HepG2 (cell line): ENCODE results near the gene SNX9. TPM values are rescaled to one million over a fixed set of nuclear protein-coding genes. Genes with fewer than 3 reads are reported as not detected.

Experiments used
- CBFB ChIP-seq: sonication (generic); formaldehyde crosslinking; IDR thresholded peaks from 2 replicates; pipeline ENCODE4 v1.4.0; 2020; ENCODE audit warnings: missing genetic modification reagents
- DMAP1 ChIP-seq: IDR thresholded peaks from 2 replicates; pipeline ENCODE4 v1.6.1; 2016
- EED ChIP-seq: sonication (generic); formaldehyde crosslinking; IDR thresholded peaks from 2 replicates; pipeline ENCODE4 v1.5.0; 2020; ENCODE audit warnings: mild to moderate bottlenecking, missing genetic modification reagents
- GABPB1 ChIP-seq: IDR thresholded peaks from 2 replicates; pipeline ENCODE4 v1.6.1; 2016; ENCODE audit warnings: mild to moderate bottlenecking, missing genetic modification reagents, moderate library complexity, missing compliant biosample characterization
- HOXD1 ChIP-seq: sonication (generic); formaldehyde crosslinking; IDR thresholded peaks from 2 replicates; pipeline ENCODE4 v1.5.0; 2020; ENCODE audit warnings: missing genetic modification reagents
- KAT8 ChIP-seq: IDR thresholded peaks from 2 replicates; pipeline ENCODE4 v1.6.1; 2016; ENCODE audit warnings: missing genetic modification reagents, missing compliant biosample characterization
- MEIS1 ChIP-seq: sonication (generic); formaldehyde crosslinking; IDR thresholded peaks from 2 replicates; pipeline ENCODE4 v1.9.0; 2021; ENCODE audit warnings: mild to moderate bottlenecking, missing genetic modification reagents, moderate library complexity, borderline replicate concordance
- MTA3 ChIP-seq: sonication (generic); formaldehyde crosslinking; IDR thresholded peaks from 2 replicates; pipeline ENCODE4 v1.4.0; 2020; ENCODE audit warnings: missing genetic modification reagents
- NR2F6 ChIP-seq, 2 experiments: IDR thresholded peaks; 2 replicates each; pipeline ENCODE4 v1.6.1; 2016; ENCODE audit warnings: antibody characterized with exemption in 1 of 2, mild to moderate bottlenecking in 1 of 2
- RFXAP ChIP-seq: sonication (generic); formaldehyde crosslinking; IDR thresholded peaks from 2 replicates; pipeline ENCODE4 v1.4.0; 2020; ENCODE audit warnings: missing genetic modification reagents, borderline replicate concordance
- SMAD9 ChIP-seq: sonication (generic); formaldehyde crosslinking; IDR thresholded peaks from 2 replicates; pipeline ENCODE4 v1.5.1; 2020; ENCODE audit warnings: mild to moderate bottlenecking, missing genetic modification reagents
- SMARCE1 ChIP-seq: fragments of 450-650 bp; IDR thresholded peaks from 2 replicates; pipeline ENCODE4 v1.6.1; 2017; ENCODE audit warnings: borderline replicate concordance
- SP1 ChIP-seq, 2 experiments: fragments of 450-650 bp in 1 of 2; sonication (generic) in 1 of 2; formaldehyde crosslinking in 1 of 2; IDR thresholded peaks; 2 replicates each; pipeline versions ENCODE4 v1.4.0 to v1.6.1; 2016 to 2020; ENCODE audit warnings: missing genetic modification reagents in 1 of 2
- SP140L ChIP-seq: sonication (generic); formaldehyde crosslinking; IDR thresholded peaks from 2 replicates; pipeline ENCODE4 v1.4.0; 2020; ENCODE audit warnings: missing genetic modification reagents, borderline replicate concordance
- ZBTB3 ChIP-seq: sonication (generic); formaldehyde crosslinking; IDR thresholded peaks from 2 replicates; pipeline ENCODE4 v1.4.0; 2020; ENCODE audit warnings: low read depth, mild to moderate bottlenecking, moderate library complexity, missing genetic modification reagents, borderline replicate concordance
- ZFAT ChIP-seq: sonication (generic); formaldehyde crosslinking; conservative IDR thresholded peaks from 2 replicates; pipeline ENCODE4 v1.8.1; 2023; ENCODE audit warnings: missing genetic modification reagents, inconsistent platforms
- ZNF274 ChIP-seq: sonication (generic); formaldehyde crosslinking; IDR thresholded peaks from 2 replicates; pipeline ENCODE4 v1.5.1; 2020; ENCODE audit warnings: mild to moderate bottlenecking, missing genetic modification reagents
- ZNF652 ChIP-seq: IDR thresholded peaks from 2 replicates; pipeline ENCODE4 v1.6.1; 2016; ENCODE audit warnings: low read depth, borderline replicate concordance
- ZNF777 ChIP-seq: sonication (generic); formaldehyde crosslinking; IDR thresholded peaks from 2 replicates; pipeline ENCODE4 v1.4.0; 2020; ENCODE audit warnings: missing genetic modification reagents
- ZNF878 ChIP-seq: sonication (generic); formaldehyde crosslinking; IDR thresholded peaks from 2 replicates; pipeline ENCODE4 v1.8.1; 2023; ENCODE audit warnings: mild to moderate bottlenecking, missing genetic modification reagents, moderate library complexity
- ZSCAN20 ChIP-seq: sonication (generic); formaldehyde crosslinking; IDR thresholded peaks from 2 replicates; pipeline ENCODE4 v1.4.0; 2020; ENCODE audit warnings: missing genetic modification reagents, mild to moderate bottlenecking, borderline replicate concordance
- ZSCAN9 ChIP-seq: IDR thresholded peaks from 2 replicates; pipeline ENCODE4 v1.6.1; 2016; ENCODE audit warnings: borderline replicate concordance
- polyA plus RNA-seq, 8 experiments: library from polyadenylated mRNA; depleted of rRNA in 3 of 8; stranded (reverse) in 7 of 8; unstranded in 1 of 8; fragments of >200 nt; fragmentation: Illumina TruSeq in 4 of 8; extraction: Trizol in 4 of 8; gene quantifications; 2 replicates each; pipeline versions ENCODE4 v1.2.1 to v1.2.3, GENCODE V29; 2011 to 2016; ENCODE audit warnings: low read depth in 4 of 8, missing spikeins in 1 of 8, mixed read lengths in 1 of 8; ENCODE audit not compliant: insufficient read depth in 1 of 8
- total RNA-seq, 5 experiments: library from RNA; depleted of rRNA; stranded (reverse); fragments of >200 nt; fragmentation: Illumina TruSeq; extraction: Trizol; gene quantifications; 2 replicates each; pipeline ENCODE4 v1.2.3, GENCODE V29; 2016; ENCODE audit warnings: low read depth in 1 of 5
- TF ChIP-seq, protein P1 (sequence below), 2 experiments: sonication (generic) in 1 of 2; formaldehyde crosslinking in 1 of 2; IDR thresholded peaks; 2 replicates each; pipeline versions ENCODE4 v1.5.1 to v1.6.1; 2011 to 2020; ENCODE audit warnings: borderline replicate concordance in 1 of 2, low read depth in 1 of 2, low read length in 1 of 2, mild to moderate bottlenecking in 1 of 2, missing genetic modification reagents in 1 of 2, moderate library complexity in 1 of 2
- TF ChIP-seq, protein P2 (sequence below): sonication (generic); formaldehyde crosslinking; IDR thresholded peaks from 2 replicates; pipeline ENCODE4 v1.5.0; 2020; ENCODE audit warnings: mild to moderate bottlenecking, low read depth, missing genetic modification reagents, borderline replicate concordance
- TF ChIP-seq, protein P3 (sequence below): sonication (generic); formaldehyde crosslinking; IDR thresholded peaks from 2 replicates; pipeline ENCODE4 v1.8.0; 2022; ENCODE audit warnings: mild to moderate bottlenecking, missing genetic modification reagents, moderate library complexity
- TF ChIP-seq, protein P4 (sequence below): sonication (generic); formaldehyde crosslinking; IDR thresholded peaks from 2 replicates; pipeline ENCODE4 v1.5.1; 2020; ENCODE audit warnings: missing genetic modification reagents, mild to moderate bottlenecking, borderline replicate concordance

The SNX9 gene
- total and polyA plus RNA-seq, 2 of the 13 experiments (the other 11 are each of a cell fraction or from before 2014, with no cell fraction given) = 21.9 to 36.0 TPM

DNA sequence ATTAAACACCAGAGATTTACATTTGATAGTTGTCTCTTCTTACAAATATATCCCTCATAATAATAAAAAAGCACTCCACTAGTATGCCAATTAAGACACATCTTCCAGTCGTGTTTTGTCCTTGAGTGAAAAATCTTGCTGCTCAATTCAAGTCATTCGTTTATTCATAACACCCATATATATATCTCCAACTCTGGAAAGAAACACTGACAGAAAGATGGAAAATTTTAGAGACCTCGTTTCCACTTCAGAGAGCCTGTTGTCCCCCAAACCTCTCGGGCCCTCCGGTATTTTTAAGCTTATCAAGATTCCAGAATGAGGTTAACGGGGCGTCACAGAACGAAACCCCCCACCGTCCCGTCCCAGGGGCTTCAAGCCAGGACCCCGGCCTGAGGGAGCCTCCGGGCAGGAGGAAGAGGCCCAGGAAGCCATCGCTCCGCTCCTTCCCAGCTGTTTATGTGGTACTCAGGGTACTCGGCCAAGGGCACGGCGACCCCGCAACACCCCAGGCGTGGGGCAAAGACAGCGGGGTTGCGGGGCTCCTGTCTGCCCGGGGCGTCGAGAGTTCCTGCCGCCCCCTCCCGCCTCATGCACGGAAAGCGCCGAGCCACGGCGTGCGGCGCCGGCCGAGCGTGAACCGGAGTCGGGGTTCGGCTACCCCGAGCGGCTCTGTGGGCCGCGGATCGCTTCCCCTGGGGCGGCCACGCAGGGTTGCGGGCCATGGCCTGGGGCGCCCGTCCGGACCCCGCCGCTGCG is 623 bp upstream of the SNX9 start (continued):
- TF ChIP-seq, protein P1, sequence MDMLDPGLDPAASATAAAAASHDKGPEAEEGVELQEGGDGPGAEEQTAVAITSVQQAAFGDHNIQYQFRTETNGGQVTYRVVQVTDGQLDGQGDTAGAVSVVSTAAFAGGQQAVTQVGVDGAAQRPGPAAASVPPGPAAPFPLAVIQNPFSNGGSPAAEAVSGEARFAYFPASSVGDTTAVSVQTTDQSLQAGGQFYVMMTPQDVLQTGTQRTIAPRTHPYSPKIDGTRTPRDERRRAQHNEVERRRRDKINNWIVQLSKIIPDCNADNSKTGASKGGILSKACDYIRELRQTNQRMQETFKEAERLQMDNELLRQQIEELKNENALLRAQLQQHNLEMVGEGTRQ (IDR thresholded peaks at IDR 0.05; ENCODE audit: low read depth, low read length) = no peak
- TF ChIP-seq, protein P1 (CRISPR knock-in tag; IDR thresholded peaks at IDR 0.05; ENCODE audit: borderline replicate concordance) = no peak
- TF ChIP-seq ZSCAN9 (peak; percentile 25; the same call in 1 of the 2 replicates), NR2F6 (IDR thresholded peaks at IDR 0.05) (no peak), NR2F6 (CRISPR knock-in tag; IDR thresholded peaks at IDR 0.05) (no peak), GABPB1 (CRISPR knock-in tag) (peak; percentile 71; the same call in 1 of the 2 replicates), ZNF878 (CRISPR knock-in tag) (peak; percentile 20; the same call in 1 of the 2 replicates), ZFAT (0 out of 2 replicates have a peak, but pooled peaks have one; percentile 31), DMAP1 (no peak), MEIS1 (CRISPR knock-in tag) (no peak), MTA3 (CRISPR knock-in tag) (no peak), ZSCAN20 (CRISPR knock-in tag) (peak; percentile 42; the same call in 1 of the 2 replicates), ZBTB3 (CRISPR knock-in tag) (no peak), SP1 (IDR thresholded peaks at IDR 0.05) (no peak), SP1 (CRISPR knock-in tag; IDR thresholded peaks at IDR 0.05) (no peak), CBFB (CRISPR knock-in tag) (peak; percentile 20; the same call in 1 of the 2 replicates), ZNF274 (CRISPR knock-in tag) (peak; percentile 68; the same call in 1 of the 2 replicates), SMARCE1 (no peak), ZNF652 (no peak), KAT8 (no peak), EED (CRISPR knock-in tag) (no peak), HOXD1 (CRISPR knock-in tag) (0 out of 2 replicates have a peak, but pooled peaks have one; percentile 52), ZNF777 (CRISPR knock-in tag) (no peak; the same call in 1 of the 2 replicates), RFXAP (CRISPR knock-in tag) (no peak), SMAD9 (no peak), SP140L (0 out of 2 replicates have a peak, but pooled peaks have one; percentile 58)
- TF ChIP-seq, protein P2, sequence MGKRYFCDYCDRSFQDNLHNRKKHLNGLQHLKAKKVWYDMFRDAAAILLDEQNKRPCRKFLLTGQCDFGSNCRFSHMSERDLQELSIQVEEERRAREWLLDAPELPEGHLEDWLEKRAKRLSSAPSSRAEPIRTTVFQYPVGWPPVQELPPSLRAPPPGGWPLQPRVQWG (CRISPR knock-in tag) = no peak
- TF ChIP-seq, protein P3, sequence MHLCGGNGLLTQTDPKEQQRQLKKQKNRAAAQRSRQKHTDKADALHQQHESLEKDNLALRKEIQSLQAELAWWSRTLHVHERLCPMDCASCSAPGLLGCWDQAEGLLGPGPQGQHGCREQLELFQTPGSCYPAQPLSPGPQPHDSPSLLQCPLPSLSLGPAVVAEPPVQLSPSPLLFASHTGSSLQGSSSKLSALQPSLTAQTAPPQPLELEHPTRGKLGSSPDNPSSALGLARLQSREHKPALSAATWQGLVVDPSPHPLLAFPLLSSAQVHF (CRISPR knock-in tag) = no peak
- TF ChIP-seq, protein P4, sequence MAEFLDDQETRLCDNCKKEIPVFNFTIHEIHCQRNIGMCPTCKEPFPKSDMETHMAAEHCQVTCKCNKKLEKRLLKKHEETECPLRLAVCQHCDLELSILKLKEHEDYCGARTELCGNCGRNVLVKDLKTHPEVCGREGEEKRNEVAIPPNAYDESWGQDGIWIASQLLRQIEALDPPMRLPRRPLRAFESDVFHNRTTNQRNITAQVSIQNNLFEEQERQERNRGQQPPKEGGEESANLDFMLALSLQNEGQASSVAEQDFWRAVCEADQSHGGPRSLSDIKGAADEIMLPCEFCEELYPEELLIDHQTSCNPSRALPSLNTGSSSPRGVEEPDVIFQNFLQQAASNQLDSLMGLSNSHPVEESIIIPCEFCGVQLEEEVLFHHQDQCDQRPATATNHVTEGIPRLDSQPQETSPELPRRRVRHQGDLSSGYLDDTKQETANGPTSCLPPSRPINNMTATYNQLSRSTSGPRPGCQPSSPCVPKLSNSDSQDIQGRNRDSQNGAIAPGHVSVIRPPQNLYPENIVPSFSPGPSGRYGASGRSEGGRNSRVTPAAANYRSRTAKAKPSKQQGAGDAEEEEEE (CRISPR knock-in tag) = no peak
